Nucleus accumbens (tissue), 56 donors: Measurements from ENCODE around the gene SLC16A8.

Experiments
- DNase-seq, 56 donors: peaks; one replicate each; lab custom pipeline; 2025; lab: John Stamatoyannopoulos, UW

SLC16A8 gene

DNA sequence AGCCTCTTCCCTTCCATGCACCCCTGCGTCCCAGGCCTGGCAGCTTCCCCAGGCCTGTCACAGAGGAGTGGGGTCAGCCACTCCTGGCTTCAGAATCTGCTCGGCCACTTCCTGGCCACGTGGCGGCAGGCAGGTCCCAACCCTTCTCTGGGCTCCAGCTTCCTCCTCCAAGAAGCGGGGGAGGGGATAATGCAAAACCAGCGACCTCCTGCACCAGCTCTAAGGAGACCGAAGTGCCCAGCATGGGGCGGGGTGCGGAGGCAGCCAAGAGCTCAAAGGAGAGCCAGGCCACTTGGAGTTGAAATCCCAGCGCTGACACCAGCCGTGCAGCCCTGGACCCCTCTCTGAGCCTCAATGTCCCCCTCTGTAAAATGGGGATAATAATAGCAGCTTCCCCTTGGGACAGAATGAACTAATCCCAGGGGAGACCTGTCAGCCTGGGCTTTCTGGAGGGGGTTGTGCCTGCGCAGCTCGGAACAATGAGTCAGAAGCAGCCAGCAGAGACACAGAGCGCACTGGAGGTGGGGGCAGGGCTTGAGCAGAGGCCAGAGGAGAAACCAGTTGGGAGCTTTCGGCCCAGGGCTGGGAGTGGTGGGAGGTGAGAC lies 49.6 kb downstream of the SLC16A8 start:
- peak in 55 of 56 donors; percentile 53 to 89 (median 79) for DNase-seq

DNA sequence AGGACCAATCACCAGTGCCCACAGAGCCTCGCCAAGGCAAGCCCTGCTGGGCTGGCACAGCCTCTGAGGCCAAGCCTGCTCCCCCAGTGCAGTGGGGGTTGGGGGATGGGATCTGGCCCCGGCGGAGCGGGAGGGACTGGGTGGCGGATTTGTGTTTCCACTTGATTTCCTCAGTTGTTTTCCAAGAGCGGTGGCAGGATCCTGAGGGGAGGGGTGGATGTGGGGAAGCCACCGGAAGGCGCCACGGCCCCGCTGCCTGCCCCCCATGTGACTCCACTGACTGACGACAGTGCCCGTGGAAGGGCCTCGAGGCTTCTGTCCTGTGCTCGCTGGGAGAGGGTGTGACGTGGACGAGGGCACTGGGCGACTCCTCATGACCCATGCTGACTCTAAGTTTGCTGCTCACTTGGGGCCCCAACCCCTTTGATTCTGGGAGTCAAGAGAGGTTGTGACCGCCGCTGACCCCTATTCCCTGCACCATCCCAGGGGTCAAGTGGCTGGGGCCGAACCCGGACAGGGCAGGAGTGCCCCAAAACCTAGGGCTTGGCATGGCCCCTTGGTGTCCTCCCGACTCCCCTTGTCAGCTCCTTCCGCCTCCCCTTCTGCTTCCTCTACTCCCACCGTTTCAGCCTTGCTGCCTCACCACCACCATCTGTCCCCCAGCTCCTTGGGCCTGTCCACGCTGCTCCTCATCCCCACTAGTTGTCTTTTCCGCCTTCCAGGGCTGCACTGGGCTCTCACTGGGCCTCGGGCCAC lies 50.3 kb downstream of the SLC16A8 start:
- peak; percentile 47 to 97 (median 87) for DNase-seq

DNA sequence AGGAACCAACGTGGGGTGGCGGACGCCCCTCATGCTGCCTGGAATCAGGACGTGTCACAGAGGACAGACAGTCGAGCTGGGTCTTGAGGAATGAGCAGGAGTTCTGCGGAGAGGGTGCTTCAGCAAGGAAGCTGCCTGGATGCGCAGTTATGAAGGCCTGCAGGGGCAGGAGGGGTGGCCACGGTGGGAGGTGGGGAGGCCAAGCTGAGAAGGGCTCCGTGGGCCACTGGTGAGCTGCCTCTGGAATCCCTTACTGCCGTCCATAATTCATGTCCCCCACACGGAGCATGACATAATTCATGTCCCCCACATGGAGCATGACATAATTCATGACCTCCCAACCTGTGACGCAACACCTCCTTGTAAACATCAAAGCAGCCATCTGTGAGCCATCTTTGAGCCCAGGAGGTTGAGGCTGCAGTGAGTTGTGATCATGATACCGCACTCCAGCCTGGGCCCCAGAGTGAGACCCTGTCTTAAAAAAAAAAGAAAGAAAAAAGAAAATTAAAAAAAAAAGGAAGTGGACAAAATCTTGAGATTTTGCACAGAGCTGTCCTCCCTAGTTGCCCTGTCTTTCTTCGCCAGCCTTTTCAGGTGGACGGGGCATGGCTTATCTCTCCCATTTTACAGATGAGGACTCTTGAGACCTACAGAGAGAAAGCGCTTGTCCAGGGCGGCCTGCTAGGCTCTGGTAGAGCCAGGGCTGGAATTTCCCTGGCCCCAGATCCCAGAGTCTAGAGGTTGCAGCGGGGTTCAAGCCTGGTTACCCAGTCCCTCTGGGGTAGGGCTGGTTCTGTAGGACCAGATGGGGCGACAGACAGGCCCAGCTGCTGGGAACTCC lies 51.1 kb downstream of the SLC16A8 start:
- no peak for DNase-seq

DNA sequence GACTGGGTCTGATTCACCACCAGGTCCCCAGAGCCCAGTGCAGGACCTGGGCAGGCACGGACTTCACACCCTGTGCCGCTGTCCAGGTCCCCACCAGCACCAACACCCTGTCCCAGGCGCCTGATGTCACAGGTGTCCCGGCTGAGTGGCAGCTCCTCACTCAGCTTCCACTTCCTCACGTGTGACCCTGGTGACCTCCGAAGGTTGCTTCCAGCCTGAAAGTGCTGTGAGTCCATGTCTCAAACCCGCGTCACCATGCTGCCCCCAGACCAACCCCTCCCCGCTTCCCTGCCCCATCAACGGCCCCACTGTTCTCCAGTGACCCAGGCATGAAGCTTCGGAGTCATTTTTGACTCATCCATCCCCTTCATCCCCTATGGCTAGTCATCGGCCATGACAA lies 52.5 kb downstream of the SLC16A8 start:
- DNase-seq = peak in 5 of 56 donors; percentile 31 to 58 (median 41)

DNA sequence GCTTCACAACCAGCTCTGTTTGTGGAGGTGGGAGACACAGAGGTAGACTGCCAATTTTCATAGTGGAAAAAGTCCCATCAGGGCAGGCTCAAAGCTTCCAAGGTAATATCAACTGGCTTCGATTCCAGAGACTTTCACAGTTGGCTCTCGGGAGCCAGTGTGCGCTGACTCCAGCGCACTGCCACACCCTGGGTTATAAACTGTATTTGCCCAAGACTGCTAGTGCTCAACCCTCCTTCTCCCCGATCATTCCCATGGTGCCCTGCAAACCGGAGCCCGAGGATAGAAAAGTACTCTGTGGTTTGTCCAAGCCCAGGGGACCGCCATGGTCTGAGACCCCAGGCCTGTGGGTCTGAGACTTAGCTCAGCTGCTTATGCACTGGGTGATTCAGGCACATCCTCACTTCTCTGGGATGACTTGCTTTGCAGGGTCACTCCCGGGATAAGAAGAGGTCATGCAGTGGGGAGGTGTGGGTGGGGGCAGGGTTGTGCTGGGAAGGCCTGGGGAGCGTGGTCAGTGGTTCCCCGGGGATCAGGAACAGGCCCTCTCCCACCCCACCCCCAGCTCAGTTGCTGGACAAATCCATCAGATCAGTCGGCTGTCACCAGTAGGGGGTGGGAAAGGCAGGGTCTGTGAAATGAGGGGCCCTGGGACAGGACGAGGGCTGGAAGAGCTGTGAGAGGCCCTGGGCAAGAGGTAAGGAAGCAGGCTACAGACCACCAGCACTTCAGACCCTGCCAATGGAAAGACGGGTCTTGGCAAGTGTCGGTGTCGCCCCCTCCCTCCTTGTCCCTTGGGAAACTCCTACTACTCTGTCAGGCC lies 53.5 kb downstream of the SLC16A8 start:
- peak in 1 of 56 donors; percentile 49 for DNase-seq

DNA sequence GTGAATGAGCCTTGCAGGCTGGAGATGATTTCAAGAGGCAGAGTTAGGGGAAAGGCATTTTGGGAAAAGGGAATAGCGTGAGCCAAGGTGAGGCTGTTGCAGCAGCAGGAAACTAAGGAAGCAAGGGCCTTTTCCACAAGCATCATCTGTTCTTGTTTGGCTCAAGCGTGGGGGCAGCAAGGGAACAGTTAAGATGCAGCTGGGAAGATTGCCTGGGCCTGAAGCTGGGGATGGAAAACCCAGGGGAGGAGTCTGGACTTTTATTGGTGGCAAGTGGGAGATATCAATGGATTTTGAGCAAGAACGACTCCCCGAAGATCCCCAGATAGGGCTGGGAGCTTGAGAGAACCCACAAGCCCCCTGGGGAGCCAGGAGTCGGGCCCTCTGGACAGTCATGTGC lies 54.1 kb downstream of the SLC16A8 start:
- peak in 2 of 56 donors; percentile 28 to 48 for DNase-seq

DNA sequence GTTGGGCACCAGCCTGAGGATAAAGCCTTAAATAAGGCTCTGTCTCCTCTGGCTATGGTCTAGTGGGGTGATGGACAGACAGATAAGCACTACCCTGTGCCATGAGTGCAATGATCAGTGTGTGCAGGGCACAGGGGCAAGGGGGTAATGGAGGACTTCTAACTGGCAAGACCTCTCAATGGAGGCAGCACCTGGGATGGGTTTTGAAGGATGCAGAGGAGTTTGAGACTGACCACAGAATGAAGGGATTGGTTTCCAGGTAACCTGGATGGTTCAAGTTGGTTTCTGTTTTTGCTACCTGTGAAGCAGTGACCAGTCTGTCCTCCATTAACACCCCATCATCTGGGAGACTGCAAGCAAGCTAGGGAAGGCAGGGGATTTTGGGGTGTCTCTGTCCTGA lies 54.6 kb downstream of the SLC16A8 start:
- no peak for DNase-seq

DNA sequence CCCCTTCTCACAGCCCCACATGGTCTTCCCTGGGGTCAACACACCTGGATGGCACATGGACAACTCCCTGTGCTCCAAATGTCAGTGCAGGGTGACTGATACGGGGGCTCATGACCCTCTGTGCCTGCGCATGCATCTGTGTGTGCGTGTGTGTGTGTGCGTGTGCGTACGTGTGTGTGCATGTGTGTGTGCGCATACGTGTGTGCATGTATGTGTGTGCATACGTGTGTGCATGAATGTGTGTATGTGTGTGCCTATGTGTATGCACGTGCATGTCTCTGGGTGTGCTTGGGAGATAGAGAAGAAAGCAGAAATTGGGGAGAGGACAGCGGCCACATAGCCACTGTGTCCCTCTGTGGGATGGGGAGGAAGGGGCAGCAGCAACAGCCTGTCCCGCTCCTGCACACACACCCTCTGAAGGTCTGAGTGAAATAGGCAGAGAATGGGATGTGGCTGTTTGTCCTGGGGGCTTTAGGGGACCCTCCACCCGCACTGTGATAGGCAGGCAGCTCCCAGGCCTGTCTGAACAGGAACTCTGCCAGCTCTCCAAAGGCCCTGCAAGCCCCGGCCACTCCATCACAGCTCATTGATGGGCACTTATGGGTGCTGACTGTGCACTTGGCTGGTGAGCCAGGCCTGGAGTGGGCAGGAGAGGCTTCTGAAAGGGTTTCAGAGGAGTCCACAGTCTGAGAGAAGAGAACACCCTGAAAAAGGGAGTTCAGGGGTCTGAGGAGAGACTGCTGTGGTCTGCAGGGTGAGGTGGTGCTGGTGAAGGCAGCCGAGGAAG lies 55.4 kb downstream of the SLC16A8 start:
- DNase-seq = peak in 4 of 56 donors; percentile 26 to 37 (median 33)
